K562 (cell line): ENCODE results near the gene MRM2. TPM values are rescaled to one million over a fixed set of nuclear protein-coding genes. Genes with fewer than 3 reads are reported as not detected.

ENCODE experiments used
- ATAC-seq: fragments of 200-7000 bp; cut with Tn5 transposase; 3 replicates; pipeline ENCODE4 v1.9.1; 2020; ENCODE audit warnings: moderate library complexity
- BruUV-seq: library from RNA; stranded (reverse); fragments of 400-500 nt; replicated peaks from 2 replicates; lab custom pipeline; 2021; lab: Mats Ljungman, UMichigan
- CTCF ChIA-PET: fragments of 300-600 bp; formaldehyde crosslinking; extraction: SDS; loops from one replicate; lab custom pipeline; 2021; ENCODE audit warnings: low intra/inter-chr PET ratio; lab: Yijun Ruan, JAX
- POLR2A ChIA-PET: fragments of 300-600, 350-650 bp; sonication (Branson Sonifier 250); formaldehyde crosslinking; extraction: SDS; loops from one replicate; lab custom pipeline; 2021; ENCODE audit warnings: antibody characterized with exemption, inconsistent platforms; lab: Yijun Ruan, JAX
- DNase-seq, 4 experiments: peaks; one replicate each; pipeline versions ENCODE4 v3.0.0 to v3.0.0-alpha.2; 2011 to 2018; ENCODE audit warnings: low spot score in 3 of 4, mixed read lengths in 3 of 4; ENCODE audit errors: extremely low read depth in 1 of 4
- FAIRE-seq: peaks from 2 replicates; lab custom pipeline; 2011; peaks lifted over from hg19 to GRCh38; lab: Jason Lieb, UNC
- H2AFZ ChIP-seq: 2 replicates; pipeline ENCODE4 v1.6.0; 2011; ENCODE audit warnings: low read depth, low read length, control low read depth, inconsistent platforms
- H3K27ac ChIP-seq: fragments of 200-600 bp; 3 replicates; pipeline ENCODE4 v1.8.0; 2011; ENCODE audit warnings: low read depth, mild to moderate bottlenecking, control low read depth, inconsistent platforms, low read length, moderate library complexity, mixed read lengths; ENCODE audit errors: extremely low read depth
- H3K27me3 ChIP-seq, 2 experiments: fragments of 300-600 bp in 1 of 2; 2 replicates in 1 of 2; 3 replicates in 1 of 2; pipeline versions ENCODE4 v1.6.0 to v1.8.0; 2011; ENCODE audit warnings: inconsistent platforms in 2 of 2, low read length in 2 of 2, mild to moderate bottlenecking in 1 of 2, mixed read lengths in 1 of 2, moderate library complexity in 1 of 2; ENCODE audit not compliant: control insufficient read depth in 2 of 2, insufficient read depth in 2 of 2
- H3K36me3 ChIP-seq: fragments of 300-600 bp; 3 replicates; pipeline ENCODE4 v1.8.0; 2011; ENCODE audit warnings: mild to moderate bottlenecking, low read length, inconsistent platforms; ENCODE audit not compliant: control insufficient read depth, insufficient read depth
- H3K4me1 ChIP-seq, 2 experiments: fragments of 200-600 bp in 1 of 2; replicated peaks in 1 of 2; 2 replicates in 1 of 2; 3 replicates in 1 of 2; pipeline versions ENCODE4 v1.5.1 to v1.8.0; 2011; ENCODE audit warnings: inconsistent platforms in 2 of 2, low read length in 2 of 2, mild to moderate bottlenecking in 1 of 2, mixed read lengths in 1 of 2, moderate library complexity in 1 of 2; ENCODE audit not compliant: control insufficient read depth in 2 of 2, insufficient read depth in 2 of 2
- H3K4me2 ChIP-seq: 2 replicates; pipeline ENCODE4 v1.6.1; 2011; ENCODE audit warnings: low read length, control low read depth, inconsistent platforms, mixed read lengths; ENCODE audit not compliant: insufficient read depth
- H3K4me3 ChIP-seq: fragments of 200-600 bp; sonication (generic), shearing (Covaris generic); 2 replicates; pipeline ENCODE4 v1.5.1; 2016; ENCODE audit warnings: control low read depth, inconsistent platforms
- H3K79me2 ChIP-seq: fragments of 200-600 bp; 3 replicates; pipeline ENCODE4 v1.8.0; 2011; ENCODE audit warnings: low read length, inconsistent platforms; ENCODE audit not compliant: control insufficient read depth, insufficient read depth
- H3K9ac ChIP-seq, 2 experiments: 2 replicates each; pipeline versions ENCODE4 v1.6.0 to v1.6.1; 2011; ENCODE audit warnings: low read depth in 2 of 2, low read length in 2 of 2, control low read depth in 1 of 2, inconsistent platforms in 1 of 2, mild to moderate bottlenecking in 1 of 2, mixed read lengths in 1 of 2; ENCODE audit not compliant: insufficient read depth in 1 of 2
- H3K9me1 ChIP-seq: one replicate; pipeline ENCODE4 v1.6.0; 2011; ENCODE audit warnings: inconsistent platforms, mild to moderate bottlenecking, low read length, moderate library complexity; ENCODE audit not compliant: control insufficient read depth, insufficient read depth
- H3K9me3 ChIP-seq: replicated peaks from 2 replicates; pipeline ENCODE4 v1.5.1; 2011; ENCODE audit warnings: low read depth, low read length, inconsistent platforms; ENCODE audit not compliant: control insufficient read depth, insufficient read depth
- H4K20me1 ChIP-seq: replicated peaks from 2 replicates; pipeline ENCODE4 v1.6.1; 2011; ENCODE audit warnings: low read length, inconsistent platforms, mixed read lengths; ENCODE audit not compliant: control insufficient read depth, insufficient read depth
- ARID2 ChIP-seq: fragments of 450-650 bp; IDR thresholded peaks from 2 replicates; pipeline ENCODE4 v1.6.1; 2017; ENCODE audit warnings: antibody characterized with exemption, mild to moderate bottlenecking
- CXXC5 ChIP-seq: fragments of 250-450 bp; sonication (Bioruptor Pico); IDR thresholded peaks from 2 replicates; pipeline ENCODE4 v1.8.0; 2022; ENCODE audit warnings: inconsistent platforms, mild to moderate bottlenecking, moderate library complexity
- HNRNPUL1 ChIP-seq: fragments of 200-400 bp; formaldehyde crosslinking; IDR thresholded peaks from 2 replicates; pipeline ENCODE4 v1.6.1; 2017; ENCODE audit warnings: low read length
- KLF16 ChIP-seq: IDR thresholded peaks from 2 replicates; pipeline ENCODE4 v1.6.1; 2016; ENCODE audit warnings: antibody characterized with exemption
- MAZ ChIP-seq, 2 experiments: fragments of 450-650 bp in 1 of 2; sonication (generic) in 1 of 2; formaldehyde crosslinking; IDR thresholded peaks in 1 of 2; conservative IDR thresholded peaks in 1 of 2; 2 replicates each; pipeline versions ENCODE4 v1.4.0 to v1.5.0; 2020; ENCODE audit warnings: mild to moderate bottlenecking in 1 of 2, missing genetic modification reagents in 1 of 2
- RCOR1 ChIP-seq, 2 experiments: IDR thresholded peaks; 2 replicates each; pipeline ENCODE4 v1.6.1; 2012; ENCODE audit warnings: low read depth in 2 of 2, low read length in 2 of 2, borderline replicate concordance in 1 of 2, improper control_type of control experiment in 1 of 2
- ZBTB17 ChIP-seq: fragments of 450-650 bp; formaldehyde crosslinking; IDR thresholded peaks from 2 replicates; pipeline ENCODE4 v1.4.0; 2020; ENCODE audit warnings: mild to moderate bottlenecking
- ZNF311 ChIP-seq: fragments of 250-450 bp; sonication (Bioruptor Pico); IDR thresholded peaks from 2 replicates; pipeline ENCODE4 v1.4.0; 2020; ENCODE audit warnings: mild to moderate bottlenecking, moderate library complexity
- WGBS: fragments of 100-300 bp; shearing (Covaris generic); methylation state at CpG from one replicate; pipeline ENCODE4 v1.1.6; 2016; ENCODE audit warnings: low coverage, mixed read lengths; ENCODE audit not compliant: insufficient coverage; ENCODE audit errors: missing lambda C conversion rate; 5-methylcytosine and 5-hydroxymethylcytosine counted together
- in situ Hi-C: fragments of 300-500 bp; cut with MboI; formaldehyde crosslinking; loops from 4 replicates; pipeline ENCODE4 v1.15.0; 2018; ENCODE audit warnings: inconsistent platforms, mixed read lengths
- intact Hi-C: fragments of 100-400 bp; cut with micrococcal nuclease; formaldehyde crosslinking; loops from 2 replicates; pipeline ENCODE4 v1.14.2; 2022
- polyA plus RNA-seq, 8 experiments: library from polyadenylated mRNA; depleted of rRNA in 4 of 8; stranded (reverse) in 5 of 8; unstranded in 3 of 8; fragments of >200 nt; fragmentation: Nextera tagmentation in 2 of 8; fragmentation: Illumina TruSeq in 1 of 8; extraction: Ambion mirVana in 2 of 8; extraction: Trizol in 1 of 8; gene quantifications; 2 replicates each; pipeline versions ENCODE4 v1.2.1 to v1.2.3, GENCODE V29; 2011 to 2014; ENCODE audit warnings: inconsistent platforms in 1 of 8, missing spikeins in 1 of 8
- total RNA-seq, 7 experiments: library from RNA; depleted of rRNA in 6 of 7; stranded (reverse); fragments of >200 nt in 6 of 7; fragmentation: Illumina TruSeq in 2 of 7; extraction: Trizol in 2 of 7; gene quantifications; 2 replicates each; pipeline versions ENCODE4 v1.2.1 to v1.2.3, GENCODE V29; 2011 to 2021; ENCODE audit warnings: low replicate concordance in 1 of 7
- TF ChIP-seq, protein P1 (sequence below): fragments of 450-650 bp; IDR thresholded peaks from 2 replicates; pipeline ENCODE4 v1.7.0; 2016; ENCODE audit warnings: borderline replicate concordance
- TF ChIP-seq, protein P2 (sequence below): fragments of 250-450 bp; sonication (Bioruptor Pico); IDR thresholded peaks from 2 replicates; pipeline ENCODE4 v1.4.0; 2020; ENCODE audit warnings: borderline replicate concordance

The MRM2 gene
- total and polyA plus RNA-seq, 9 of the 15 experiments (the other 6 are each of a cell fraction or from before 2014, with no cell fraction given): 32.4 to 116 (median 50.5) TPM

DNA sequence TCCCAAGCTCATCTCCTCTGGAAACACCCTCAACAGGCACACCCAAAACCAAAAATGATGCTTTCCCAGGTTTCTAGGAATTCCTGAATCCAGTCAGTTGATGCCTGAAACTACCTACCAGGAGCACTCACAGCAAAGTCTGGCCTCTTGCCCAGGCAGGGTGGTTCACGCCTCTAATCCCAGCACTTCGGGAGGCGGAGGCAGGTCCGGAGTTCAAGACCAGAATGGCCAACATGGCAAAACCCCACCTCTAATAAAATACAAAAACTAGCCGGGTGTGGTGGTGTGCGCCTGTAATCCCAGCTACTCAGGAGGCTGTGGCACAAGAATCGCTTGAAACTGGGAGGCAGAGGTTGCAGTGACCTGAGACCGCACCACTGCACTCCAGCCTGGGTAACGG lies 11.1 kb downstream of the MRM2 start:
- peaks cover 50% of the 10 kb centered on the region for H3K79me2 ChIP-seq
- 0 out of 2 replicates have a peak, but pooled peaks cover 2% of the 10 kb centered on the region for H4K20me1 ChIP-seq
- ChIA-PET POLR2A (interaction anchor here (0.6 kb wide), 1 partner anchor 221 kb away, joined by 3 read pairs; no protein-coding TSS in a partner anchor), CTCF (no interaction called here)
- TF ChIP-seq, protein P1, sequence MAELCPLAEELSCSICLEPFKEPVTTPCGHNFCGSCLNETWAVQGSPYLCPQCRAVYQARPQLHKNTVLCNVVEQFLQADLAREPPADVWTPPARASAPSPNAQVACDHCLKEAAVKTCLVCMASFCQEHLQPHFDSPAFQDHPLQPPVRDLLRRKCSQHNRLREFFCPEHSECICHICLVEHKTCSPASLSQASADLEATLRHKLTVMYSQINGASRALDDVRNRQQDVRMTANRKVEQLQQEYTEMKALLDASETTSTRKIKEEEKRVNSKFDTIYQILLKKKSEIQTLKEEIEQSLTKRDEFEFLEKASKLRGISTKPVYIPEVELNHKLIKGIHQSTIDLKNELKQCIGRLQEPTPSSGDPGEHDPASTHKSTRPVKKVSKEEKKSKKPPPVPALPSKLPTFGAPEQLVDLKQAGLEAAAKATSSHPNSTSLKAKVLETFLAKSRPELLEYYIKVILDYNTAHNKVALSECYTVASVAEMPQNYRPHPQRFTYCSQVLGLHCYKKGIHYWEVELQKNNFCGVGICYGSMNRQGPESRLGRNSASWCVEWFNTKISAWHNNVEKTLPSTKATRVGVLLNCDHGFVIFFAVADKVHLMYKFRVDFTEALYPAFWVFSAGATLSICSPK: no peak
- TF ChIP-seq RCOR1 (IDR thresholded peaks at IDR 0.05; ENCODE audit: borderline replicate concordance in 1 of 2, low read depth in 2 of 2, low read length in 2 of 2) (no peak), HNRNPUL1 (no peak), CXXC5 (CRISPR knock-in tag) (no peak), ZNF311 (CRISPR knock-in tag) (no peak), KLF16 (no peak), ZBTB17 (CRISPR knock-in tag) (no peak), ARID2 (no peak), MAZ (CRISPR knock-in tag; conservative IDR thresholded peaks at IDR 0.05 in 1 of 2, IDR thresholded peaks at IDR 0.05 in 1 of 2) (no peak)
- TF ChIP-seq, protein P2, sequence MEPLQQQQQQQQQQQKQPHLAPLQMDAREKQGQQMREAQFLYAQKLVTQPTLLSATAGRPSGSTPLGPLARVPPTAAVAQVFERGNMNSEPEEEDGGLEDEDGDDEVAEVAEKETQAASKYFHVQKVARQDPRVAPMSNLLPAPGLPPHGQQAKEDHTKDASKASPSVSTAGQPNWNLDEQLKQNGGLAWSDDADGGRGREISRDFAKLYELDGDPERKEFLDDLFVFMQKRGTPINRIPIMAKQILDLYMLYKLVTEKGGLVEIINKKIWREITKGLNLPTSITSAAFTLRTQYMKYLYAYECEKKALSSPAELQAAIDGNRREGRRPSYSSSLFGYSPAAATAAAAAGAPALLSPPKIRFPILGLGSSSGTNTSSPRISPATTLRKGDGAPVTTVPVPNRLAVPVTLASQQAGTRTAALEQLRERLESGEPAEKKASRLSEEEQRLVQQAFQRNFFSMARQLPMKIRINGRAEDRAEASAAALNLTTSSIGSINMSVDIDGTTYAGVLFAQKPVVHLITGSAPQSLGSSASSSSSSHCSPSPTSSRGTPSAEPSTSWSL (CRISPR knock-in tag): no peak
- WGBS: 91% methylated on average over 9 of the region's 9 CpGs
- H3K4me1 ChIP-seq: peaks cover 3 to 17% of the 10 kb centered on the region in 2 experiments; a peak in 3 of 5 replicates
- BruUV-seq: no TSS peak
- intact Hi-C loops (no loop called here), in situ Hi-C loops (no loop called here)
- no peak for DNase-seq
- no peak overlapping the region for H3K4me3 ChIP-seq
- H3K9ac ChIP-seq: peak overlapping the region in 1 of 2 experiments; percentile 79; a peak in 1 of 4 replicates
- H3K9me1 ChIP-seq: no peaks in the 10 kb centered on the region
- H3K36me3 ChIP-seq: peaks cover 63% of the 10 kb centered on the region; the same call in 2 of the 3 replicates
- FAIRE-seq: no peak
- H3K27me3 ChIP-seq: no peaks in the 10 kb centered on the region
- no peaks in the 10 kb centered on the region for H3K9me3 ChIP-seq
- H3K27ac ChIP-seq: no peak overlapping the region
- H3K4me2 ChIP-seq: no peak overlapping the region
- no peak overlapping the region for H2AFZ ChIP-seq
- no peak for ATAC-seq
